Lung (tissue), 12 donors: ENCODE data around the gene SLC35F3. TPM values are rescaled to one million over a fixed set of nuclear protein-coding genes. Genes with fewer than 3 reads are reported as not detected.
A peak's percentile ranks its signal among the peaks of the same experiment; 100 is the strongest.

ENCODE experiments used
- ATAC-seq: fragments of 200-7000 bp; cut with Tn5 transposase; one replicate; pipeline ENCODE4 v1.9.1; 2020; ENCODE audit warnings: moderate number of reproducible peaks; ENCODE audit not compliant: insufficient read depth, low FRiP score
- DNase-seq, 3 donors: peaks; one replicate each; pipeline ENCODE4 v3.0.0-alpha.2; 2013 to 2017
- H3K27ac ChIP-seq, 2 donors: one replicate each; pipeline ENCODE4 v1.5.1; 2013; ENCODE audit warnings: mild to moderate bottlenecking in 2 of 2, moderate library complexity in 2 of 2, control low read depth in 1 of 2, inconsistent platforms in 1 of 2, low read depth in 1 of 2, low read length in 1 of 2
- H3K27me3 ChIP-seq, 3 donors: one replicate each; pipeline ENCODE4 v1.5.1; 2013; ENCODE audit warnings: low read length in 2 of 3; ENCODE audit not compliant: control insufficient read depth in 3 of 3, insufficient read depth in 3 of 3
- H3K36me3 ChIP-seq, 4 donors: one replicate each; pipeline ENCODE4 v1.5.1; 2013; ENCODE audit warnings: low read length in 4 of 4, mild to moderate bottlenecking in 1 of 4, moderate library complexity in 1 of 4; ENCODE audit not compliant: control insufficient read depth in 4 of 4, insufficient read depth in 4 of 4
- H3K4me1 ChIP-seq, 5 donors: one replicate each; pipeline ENCODE4 v1.5.1; 2013; ENCODE audit warnings: low read length in 5 of 5, mild to moderate bottlenecking in 2 of 5, moderate library complexity in 1 of 5; ENCODE audit not compliant: control insufficient read depth in 5 of 5, insufficient read depth in 5 of 5
- H3K4me3 ChIP-seq: one replicate; pipeline ENCODE4 v1.5.1; 2013; ENCODE audit warnings: mild to moderate bottlenecking, control low read depth, moderate library complexity
- H3K9ac ChIP-seq, 2 donors: one replicate each; pipeline ENCODE4 v1.5.1; 2013; ENCODE audit warnings: low read length in 2 of 2, control low read depth in 1 of 2; ENCODE audit not compliant: insufficient read depth in 1 of 2
- H3K9me3 ChIP-seq, 4 donors: one replicate each; pipeline ENCODE4 v1.5.1; 2013; ENCODE audit warnings: low read length in 3 of 4, mild to moderate bottlenecking in 1 of 4, moderate library complexity in 1 of 4; ENCODE audit not compliant: control insufficient read depth in 4 of 4, insufficient read depth in 3 of 4
- WGBS, 2 donors: extraction: QIAGEN DNeasy Blood & Tissue Kit; methylation state at CpG; one replicate each; pipeline ENCODE4 v1.1.7; 2013; 5-methylcytosine and 5-hydroxymethylcytosine counted together
- polyA plus RNA-seq, 2 donors: library from polyadenylated mRNA; stranded (reverse); fragments of 200-250 nt; gene quantifications; one replicate each; pipeline ENCODE4 v1.2.1, GENCODE V29; 2013
- total RNA-seq, 2 donors: library from RNA; depleted of rRNA in 1 of 2; stranded (reverse); fragments of >200 nt in 1 of 2; gene quantifications; one replicate each; pipeline ENCODE4 v1.2.1, GENCODE V29; 2014 to 2021
- TF ChIP-seq, protein P1 (sequence below): IDR thresholded peaks from 2 replicates; pipeline ENCODE4 v1.5.1; 2012; ENCODE audit warnings: mild to moderate bottlenecking; ENCODE audit errors: control extremely low read depth, extremely low read depth
- donor health status: control.
- donor health status: control.
- donor health status: Bipolar disorder and iron deficiency.
- donor health status: healthy.
- donor health status: DM: yes; HTN: yes; CAD: no.

The SLC35F3 gene
- total and polyA plus RNA-seq, 4 donors, result 0.09 to 1.4 (median 0.48) TPM

DNA sequence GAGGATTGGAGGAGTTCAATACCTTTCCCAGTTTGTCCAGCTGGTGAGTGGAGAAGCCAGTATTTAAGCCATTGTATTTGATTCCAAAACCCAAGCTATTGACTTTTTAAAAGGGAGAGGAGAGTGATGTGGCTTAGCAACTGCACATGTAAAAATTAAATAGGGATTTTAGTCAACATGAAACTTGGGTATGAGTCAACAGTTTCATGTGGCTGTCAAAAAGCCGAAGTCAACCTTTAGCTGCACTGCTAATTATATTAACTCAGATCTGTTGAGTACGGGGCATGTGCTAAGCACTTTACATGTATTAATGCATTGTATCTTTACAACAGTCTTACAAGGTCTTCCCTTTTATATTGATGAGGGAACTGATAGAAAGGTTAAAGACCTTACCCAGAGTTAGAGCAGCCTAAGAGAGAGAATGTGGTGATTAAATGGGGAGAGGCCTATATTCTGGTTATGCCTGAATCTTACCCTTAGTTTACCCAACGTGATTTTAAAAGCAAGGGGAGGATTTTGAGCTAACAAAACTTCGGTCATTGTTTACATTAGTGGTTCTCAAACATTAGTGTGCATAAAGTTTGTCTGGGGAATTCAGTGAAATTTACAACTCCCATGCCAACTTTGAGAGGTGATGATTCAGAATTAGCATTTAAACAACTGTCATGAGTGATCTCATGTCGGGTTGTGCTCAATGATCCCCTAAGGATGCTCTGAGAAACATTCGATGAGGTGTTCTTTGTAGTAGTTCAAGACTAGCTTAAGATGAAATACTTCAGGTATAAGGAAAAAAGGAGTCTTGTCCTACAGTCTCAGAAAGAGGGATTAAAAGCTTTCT is 6.9 kb upstream of the SLC35F3 start:
- DNase-seq (no peak), ATAC-seq (no peak)
- Histone ChIP-seq H3K27me3 (peaks cover 0 to 5% (median under 1%) of the 10 kb centered on the region in 3 donors), H3K27ac (no peak overlapping the region), H3K36me3 (no peaks in the 10 kb centered on the region), H3K4me1 (no peaks in the 10 kb centered on the region), H3K9me3 (peaks cover 0 to 3% (median 0%) of the 10 kb centered on the region in 4 donors), H3K9ac (no peak overlapping the region), H3K4me3 (no peak overlapping the region)
- TF ChIP-seq, protein P1, sequence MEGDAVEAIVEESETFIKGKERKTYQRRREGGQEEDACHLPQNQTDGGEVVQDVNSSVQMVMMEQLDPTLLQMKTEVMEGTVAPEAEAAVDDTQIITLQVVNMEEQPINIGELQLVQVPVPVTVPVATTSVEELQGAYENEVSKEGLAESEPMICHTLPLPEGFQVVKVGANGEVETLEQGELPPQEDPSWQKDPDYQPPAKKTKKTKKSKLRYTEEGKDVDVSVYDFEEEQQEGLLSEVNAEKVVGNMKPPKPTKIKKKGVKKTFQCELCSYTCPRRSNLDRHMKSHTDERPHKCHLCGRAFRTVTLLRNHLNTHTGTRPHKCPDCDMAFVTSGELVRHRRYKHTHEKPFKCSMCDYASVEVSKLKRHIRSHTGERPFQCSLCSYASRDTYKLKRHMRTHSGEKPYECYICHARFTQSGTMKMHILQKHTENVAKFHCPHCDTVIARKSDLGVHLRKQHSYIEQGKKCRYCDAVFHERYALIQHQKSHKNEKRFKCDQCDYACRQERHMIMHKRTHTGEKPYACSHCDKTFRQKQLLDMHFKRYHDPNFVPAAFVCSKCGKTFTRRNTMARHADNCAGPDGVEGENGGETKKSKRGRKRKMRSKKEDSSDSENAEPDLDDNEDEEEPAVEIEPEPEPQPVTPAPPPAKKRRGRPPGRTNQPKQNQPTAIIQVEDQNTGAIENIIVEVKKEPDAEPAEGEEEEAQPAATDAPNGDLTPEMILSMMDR, result no peak
- 65 to 78% methylated on average over 6 of the region's 6 CpGs for WGBS, 2 donors

DNA sequence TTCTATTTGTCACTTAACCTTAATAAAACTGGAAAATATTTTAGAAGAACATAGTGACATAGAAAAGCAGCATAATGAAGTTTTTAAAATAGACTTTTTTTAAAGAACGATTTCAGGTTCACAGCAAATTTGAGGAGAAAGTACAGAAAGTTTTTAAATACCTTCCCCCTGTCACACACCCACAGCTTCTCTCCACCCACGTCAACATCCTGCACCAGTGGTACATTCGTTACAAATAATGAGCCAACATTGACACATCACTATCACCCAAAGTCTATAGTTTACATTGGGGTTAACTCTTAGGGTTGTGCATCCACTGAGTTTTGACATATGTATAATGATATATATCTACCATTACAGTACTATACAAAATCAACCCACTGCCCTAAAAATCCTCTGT is 3.0 kb upstream of the SLC35F3 start:
- Histone ChIP-seq H3K27me3 (peaks cover 17 to 31% (median 26%) of the 10 kb centered on the region in 3 donors), H3K27ac (no peak overlapping the region), H3K4me1 (peaks cover 0 to 4% (median 0%) of the 10 kb centered on the region in 5 donors), H3K9me3 (peaks cover 0 to 3% (median 1%) of the 10 kb centered on the region in 4 donors), H3K36me3 (no peaks in the 10 kb centered on the region), H3K9ac (no peak overlapping the region), H3K4me3 (no peak overlapping the region)
- DNase-seq, result no peak
- 62 to 67% methylated on average over 3 of the region's 3 CpGs for WGBS, 2 donors
- TF ChIP-seq, protein P1, result no peak
- no peak for ATAC-seq

DNA sequence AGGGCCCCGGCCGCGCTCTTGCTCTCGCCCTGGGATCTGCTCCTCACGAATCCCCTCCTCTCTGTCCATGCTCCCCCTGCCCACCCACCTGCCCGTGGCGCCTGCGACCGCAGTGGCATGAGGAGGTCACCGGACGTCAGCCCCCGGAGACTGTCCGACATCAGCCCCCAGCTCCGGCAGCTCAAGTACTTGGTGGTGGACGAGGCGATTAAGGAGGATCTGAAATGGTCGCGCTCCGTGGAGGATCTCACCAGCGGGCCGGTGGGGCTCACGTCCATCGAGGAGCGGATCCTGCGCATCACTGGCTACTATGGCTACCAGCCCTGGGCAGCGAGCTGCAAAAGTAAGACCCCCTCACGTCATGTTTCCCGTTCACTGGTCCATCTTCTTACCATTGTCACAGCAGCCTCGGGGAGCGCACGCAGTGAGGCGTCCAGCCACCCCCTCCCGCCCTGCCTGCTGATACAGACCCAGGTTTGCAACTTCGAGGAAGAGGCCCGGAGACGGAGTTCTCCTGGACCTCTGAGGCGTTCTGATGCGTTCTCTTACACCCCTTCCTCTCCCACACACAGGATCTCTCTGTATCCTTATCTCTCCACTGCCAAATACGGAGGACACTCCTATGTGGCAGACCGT is 1.1 kb downstream of the SLC35F3 start:
- WGBS, 2 donors, result 12 to 14% methylated on average over 39 to 40 of the region's 40 CpGs
- no peak overlapping the region for H3K27ac ChIP-seq
- H3K36me3 ChIP-seq, result no peaks in the 10 kb centered on the region
- peaks cover 17 to 40% (median 37%) of the 10 kb centered on the region in 3 donors for H3K27me3 ChIP-seq
- peaks cover 0 to 2% (median 0%) of the 10 kb centered on the region in 4 donors for H3K9me3 ChIP-seq
- peak in 1 of 3 donors; percentile 12 for DNase-seq
- H3K9ac ChIP-seq, result no peak overlapping the region
- TF ChIP-seq, protein P1, result no peak
- H3K4me3 ChIP-seq, result no peak overlapping the region
- ATAC-seq, result no peak
- peaks cover 0 to 4% (median 0%) of the 10 kb centered on the region in 5 donors for H3K4me1 ChIP-seq
